ENCODE results near the gene TANC2. TPM values are rescaled to one million over a fixed set of nuclear protein-coding genes. Genes with fewer than 3 reads are reported as not detected.
A peak's percentile ranks its signal among the peaks of the same experiment; 100 is the strongest.

The TANC2 gene
- total and polyA plus RNA-seq, 9 of the 15 experiments (the other 6 are each of a cell fraction or from before 2014, with no cell fraction given): 0.46 to 7.8 (median 4.5) TPM

DNA sequence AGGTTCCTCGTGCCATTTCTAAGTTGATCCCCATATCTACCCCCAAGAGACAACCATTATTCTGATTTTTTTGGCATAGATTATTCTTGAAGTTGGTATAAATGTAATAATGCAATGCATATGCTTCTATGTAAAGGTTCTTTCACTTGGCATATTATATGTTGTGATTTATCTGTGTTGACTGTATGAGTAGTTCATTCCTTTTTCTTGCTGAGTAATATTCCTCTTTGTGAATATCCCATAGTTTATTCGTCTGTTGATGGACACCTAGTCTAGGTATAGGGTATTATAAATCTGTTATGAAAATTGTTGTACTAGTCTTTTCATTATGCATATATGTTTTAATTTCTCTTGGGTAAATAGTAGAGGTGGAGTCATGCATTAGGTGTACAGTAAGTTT, 36.6 kb downstream of the TANC2 start:
- ATAC-seq: no peak
- 42% methylated on average over 2 of the region's 2 CpGs for WGBS (ENCODE audit: insufficient coverage, low coverage, missing lambda C conversion rate)
- no peak for DNase-seq (ENCODE audit: extremely low read depth in 1 of 4, low spot score in 3 of 4)
- no peaks in the 10 kb centered on the region for H3K27me3 ChIP-seq (ENCODE audit: control insufficient read depth in 2 of 2, insufficient read depth in 2 of 2, low read length in 2 of 2)
- no peak overlapping the region for H3K4me2 ChIP-seq (ENCODE audit: insufficient read depth, low read length)
- ChIA-PET POLR2A (no interaction called here), CTCF (ENCODE audit: low intra/inter-chr PET ratio) (no interaction called here)
- in situ Hi-C loops (cut with MboI): no loop called here
- no peaks in the 10 kb centered on the region for H3K79me2 ChIP-seq (ENCODE audit: control insufficient read depth, insufficient read depth, low read length)
- H3K4me3 ChIP-seq: no peak overlapping the region
- no peak for TF ChIP-seq IRF2 (CRISPR knock-in tag; IDR thresholded peaks at IDR 0.05)
- no peak for TF ChIP-seq SPI1 (IDR thresholded peaks at IDR 0.05; ENCODE audit: borderline replicate concordance, low read depth, low read length)
- no peak for TF ChIP-seq ZNF668 (CRISPR knock-in tag; IDR thresholded peaks at IDR 0.05)
- no peak for TF ChIP-seq SLC30A9 (CRISPR knock-in tag; IDR thresholded peaks at IDR 0.05)
- peak; percentile 7 for TF ChIP-seq ZNF146 (CRISPR knock-in tag; IDR thresholded peaks at IDR 0.05; ENCODE audit: unreplicated experiment)
- no peak for TF ChIP-seq SIN3A (IDR thresholded peaks at IDR 0.05; ENCODE audit: borderline replicate concordance in 2 of 2, control insufficient read depth in 1 of 2, low read depth in 2 of 2, low read length in 2 of 2)
- no peaks in the 10 kb centered on the region for H4K20me1 ChIP-seq (replicated peaks; ENCODE audit: control insufficient read depth, insufficient read depth, low read length)
- no peak overlapping the region for H2AFZ ChIP-seq (ENCODE audit: low read depth, low read length)
- no peaks in the 10 kb centered on the region for H3K4me1 ChIP-seq (replicated peaks in 1 of 2; ENCODE audit: control insufficient read depth in 2 of 2, insufficient read depth in 2 of 2, low read length in 2 of 2)
- no peaks in the 10 kb centered on the region for H3K36me3 ChIP-seq (ENCODE audit: control insufficient read depth, insufficient read depth, low read length)
- H3K9me3 ChIP-seq (replicated peaks; ENCODE audit: control insufficient read depth, insufficient read depth, low read depth, low read length): no peaks in the 10 kb centered on the region
- no peak for FAIRE-seq
- intact Hi-C loops (cut with micrococcal nuclease): no loop called here
- BruUV-seq (replicated peaks): no TSS peak
- no peak overlapping the region for H3K27ac ChIP-seq (ENCODE audit: extremely low read depth, low read depth, low read length)
- no peaks in the 10 kb centered on the region for H3K9me1 ChIP-seq (ENCODE audit: control insufficient read depth, insufficient read depth, low read length)
- no peak overlapping the region for H3K9ac ChIP-seq (ENCODE audit: insufficient read depth in 1 of 2, low read depth in 2 of 2, low read length in 2 of 2)

- no peak for DNase-seq (ENCODE audit: extremely low read depth in 1 of 4, low spot score in 3 of 4)
- WGBS (ENCODE audit: insufficient coverage, low coverage, missing lambda C conversion rate): 36% methylated on average over 4 of the region's 4 CpGs
- no TSS peak for BruUV-seq (replicated peaks)
- Histone ChIP-seq H3K4me3 (no peak overlapping the region), H3K4me1 (replicated peaks in 1 of 2; ENCODE audit: control insufficient read depth in 2 of 2, insufficient read depth in 2 of 2, low read length in 2 of 2) (no peaks in the 10 kb centered on the region), H4K20me1 (replicated peaks; ENCODE audit: control insufficient read depth, insufficient read depth, low read length) (no peaks in the 10 kb centered on the region), H3K27ac (ENCODE audit: extremely low read depth, low read depth, low read length) (no peak overlapping the region), H3K9me1 (ENCODE audit: control insufficient read depth, insufficient read depth, low read length) (no peaks in the 10 kb centered on the region), H3K36me3 (ENCODE audit: control insufficient read depth, insufficient read depth, low read length) (no peaks in the 10 kb centered on the region), H3K4me2 (ENCODE audit: insufficient read depth, low read length) (no peak overlapping the region), H3K9me3 (replicated peaks; ENCODE audit: control insufficient read depth, insufficient read depth, low read depth, low read length) (peaks cover 4% of the 10 kb centered on the region; the same call in 1 of the 2 replicates), H2AFZ (ENCODE audit: low read depth, low read length) (no peak overlapping the region), H3K9ac (ENCODE audit: insufficient read depth in 1 of 2, low read depth in 2 of 2, low read length in 2 of 2) (no peak overlapping the region), H3K27me3 (ENCODE audit: control insufficient read depth in 2 of 2, insufficient read depth in 2 of 2, low read length in 2 of 2) (no peaks in the 10 kb centered on the region), H3K79me2 (ENCODE audit: control insufficient read depth, insufficient read depth, low read length) (no peaks in the 10 kb centered on the region)
- ATAC-seq: no peak
- ChIA-PET POLR2A (no interaction called here), CTCF (ENCODE audit: low intra/inter-chr PET ratio) (no interaction called here)
- FAIRE-seq: no peak
- intact Hi-C loops (cut with micrococcal nuclease): no loop called here
- in situ Hi-C loops (cut with MboI): no loop called here
- no peak for TF ChIP-seq KLF16 (IDR thresholded peaks at IDR 0.05)
- TF ChIP-seq ZFX (CRISPR knock-in tag; IDR thresholded peaks at IDR 0.05): no peak
- TF ChIP-seq, protein P1, sequence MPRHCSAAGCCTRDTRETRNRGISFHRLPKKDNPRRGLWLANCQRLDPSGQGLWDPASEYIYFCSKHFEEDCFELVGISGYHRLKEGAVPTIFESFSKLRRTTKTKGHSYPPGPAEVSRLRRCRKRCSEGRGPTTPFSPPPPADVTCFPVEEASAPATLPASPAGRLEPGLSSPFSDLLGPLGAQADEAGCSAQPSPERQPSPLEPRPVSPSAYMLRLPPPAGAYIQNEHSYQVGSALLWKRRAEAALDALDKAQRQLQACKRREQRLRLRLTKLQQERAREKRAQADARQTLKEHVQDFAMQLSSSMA (CRISPR knock-in tag; IDR thresholded peaks at IDR 0.05): no peak
- no peak for TF ChIP-seq CXXC5 (CRISPR knock-in tag; IDR thresholded peaks at IDR 0.05)
- TF ChIP-seq ZNF518B (CRISPR knock-in tag; IDR thresholded peaks at IDR 0.05): no peak
- TF ChIP-seq PHF8 (IDR thresholded peaks at IDR 0.05; ENCODE audit: borderline replicate concordance, low read length): no peak
- no peak for TF ChIP-seq IRF2 (CRISPR knock-in tag; IDR thresholded peaks at IDR 0.05)
Measured at GRCh38 chr17:63015824-63016223, 49.8 kb downstream of the TANC2 start.
